Bronchial epithelial cell (primary cell): ENCODE data around the gene CYP2F1. TPM values are rescaled to one million over a fixed set of nuclear protein-coding genes. Genes with fewer than 3 reads are reported as not detected.
A peak's percentile ranks its signal among the peaks of the same experiment; 100 is the strongest.

Source experiments
- DNase-seq: peaks from one replicate; pipeline ENCODE4 v3.0.0-alpha.2; 2010; ENCODE audit warnings: low read depth
- FAIRE-seq: peaks from 2 replicates; lab custom pipeline; 2011; peaks lifted over from hg19 to GRCh38; lab: Jason Lieb, UNC
- H3K27me3 ChIP-seq: 2 replicates; pipeline ENCODE4 v1.5.1; 2011; ENCODE audit warnings: low read length; ENCODE audit not compliant: control insufficient read depth, insufficient read depth
- H3K36me3 ChIP-seq: 2 replicates; pipeline ENCODE4 v1.5.1; 2011; ENCODE audit warnings: low read length; ENCODE audit not compliant: control insufficient read depth, insufficient read depth
- H3K4me3 ChIP-seq: 2 replicates; pipeline ENCODE4 v1.5.1; 2011; ENCODE audit warnings: mild to moderate bottlenecking, low read depth, low read length, control low read depth
- CTCF ChIP-seq: IDR thresholded peaks from 2 replicates; pipeline ENCODE4 v1.5.1; 2011; ENCODE audit warnings: mild to moderate bottlenecking, moderate library complexity, low read length, control low read depth, inconsistent platforms; ENCODE audit not compliant: insufficient read depth, severe bottlenecking
- total RNA-seq: library from RNA; depleted of rRNA; stranded (reverse); fragments of >200 nt; gene quantifications from 2 replicates; pipeline ENCODE4 v1.2.1, GENCODE V29; 2014

CYP2F1 gene
- total RNA-seq = not detected in 2 replicates

- Histone ChIP-seq H3K36me3 (no peaks in the 10 kb centered on the region), H3K27me3 (no peaks in the 10 kb centered on the region), H3K4me3 (no peak within 1 kb of the TSS)
- no peak for FAIRE-seq
- TF ChIP-seq CTCF = no peak
- DNase-seq = no peak
Observed at GRCh38 chr19:41114132-41114531, at the start of gene CYP2F1. TSS of gene CYP2F1 (plus strand) at chr19:41114432. CDS start at chr19:41116189, 1,757 bp downstream.

GRCh38 chr19:41064974-41065569 lies 49.2 kb upstream of the CYP2F1 start:
- DNase-seq = peak; percentile 24
- H3K4me3 ChIP-seq = no peak overlapping the region
- no peak for FAIRE-seq
- H3K36me3 ChIP-seq = no peaks in the 10 kb centered on the region
- no peaks in the 10 kb centered on the region for H3K27me3 ChIP-seq
- TF ChIP-seq CTCF = no peak

GRCh38 chr19:41076286-41076685 lies 37.9 kb upstream of the CYP2F1 start:
- FAIRE-seq = no peak
- DNase-seq = no peak
- Histone ChIP-seq H3K4me3 (no peak overlapping the region), H3K36me3 (no peaks in the 10 kb centered on the region), H3K27me3 (no peaks in the 10 kb centered on the region)
- no peak for TF ChIP-seq CTCF

- no peak for TF ChIP-seq CTCF
- Histone ChIP-seq H3K4me3 (no peak overlapping the region), H3K36me3 (no peaks in the 10 kb centered on the region), H3K27me3 (no peaks in the 10 kb centered on the region)
- DNase-seq (peak; percentile 54), FAIRE-seq (peak; percentile 32)
Observed at GRCh38 chr19:41083516-41083915, 30.7 kb upstream of the CYP2F1 start.

- FAIRE-seq (no peak), DNase-seq (no peak)
- H3K36me3 ChIP-seq = no peaks in the 10 kb centered on the region
- H3K27me3 ChIP-seq = no peaks in the 10 kb centered on the region
- H3K4me3 ChIP-seq = no peak overlapping the region
- no peak for TF ChIP-seq CTCF
Observed at GRCh38 chr19:41085748-41086415, 28.4 kb upstream of the CYP2F1 start.
